HG03095 (cell line): ENCODE results near the gene SV2C.

Source experiments
- ATAC-seq: cut with Tn5 transposase; IDR thresholded peaks from one replicate; pipeline ENCODE4 v1.9.1; 2021; ENCODE audit warnings: moderate library complexity; ENCODE audit not compliant: unreplicated experiment

SV2C gene

GRCh38 chr5:76249621-76250020 is 166.4 kb downstream of the SV2C start:
- ATAC-seq = no peak

GRCh38 chr5:76250463-76250862 is 167.3 kb downstream of the SV2C start:
- ATAC-seq = no peak

GRCh38 chr5:76251656-76252055 is 168.5 kb downstream of the SV2C start:
- ATAC-seq = no peak

GRCh38 chr5:76252437-76252836 is 169.3 kb downstream of the SV2C start:
- ATAC-seq = no peak

GRCh38 chr5:76256116-76256889 is 173.1 kb downstream of the SV2C start:
- peak; percentile 68 for ATAC-seq

GRCh38 chr5:76257225-76257833 is 174.1 kb downstream of the SV2C start:
- no peak for ATAC-seq

- ATAC-seq = no peak
Observed at GRCh38 chr5:76257897-76258296, 174.7 kb downstream of the SV2C start.

GRCh38 chr5:76264681-76265080 is 181.5 kb downstream of the SV2C start:
- no peak for ATAC-seq

- ATAC-seq = no peak
Observed at GRCh38 chr5:76269259-76269931, 186.2 kb downstream of the SV2C start.

GRCh38 chr5:76269932-76270610 is 186.9 kb downstream of the SV2C start:
- ATAC-seq = no peak

GRCh38 chr5:76271836-76272235 is 188.7 kb downstream of the SV2C start:
- no peak for ATAC-seq

- ATAC-seq = no peak
Observed at GRCh38 chr5:76273206-76273885, 190.2 kb downstream of the SV2C start.

- ATAC-seq = no peak
Observed at GRCh38 chr5:76274571-76274970, 191.4 kb downstream of the SV2C start.

- no peak for ATAC-seq
Observed at GRCh38 chr5:76277736-76278135, 194.6 kb downstream of the SV2C start.

GRCh38 chr5:76278261-76278789 is 195.1 kb downstream of the SV2C start:
- no peak for ATAC-seq

GRCh38 chr5:76280494-76280893 is 197.3 kb downstream of the SV2C start:
- ATAC-seq = no peak

- ATAC-seq = no peak
Observed at GRCh38 chr5:76283670-76284069, 200.5 kb downstream of the SV2C start.

- no peak for ATAC-seq
Observed at GRCh38 chr5:76289692-76290091, 206.5 kb downstream of the SV2C start.

- ATAC-seq = no peak
Observed at GRCh38 chr5:76290321-76290757, 207.2 kb downstream of the SV2C start.

- no peak for ATAC-seq
Observed at GRCh38 chr5:76291305-76292077, 208.3 kb downstream of the SV2C start.
